HL-60 (cell line): ENCODE measurements around the gene GRP.

ENCODE experiments used
- DNase-seq, 2 experiments: peaks; one replicate each; pipeline ENCODE4 v3.0.0-alpha.2; 2010 to 2020; ENCODE audit warnings: low read depth in 1 of 2, low spot score in 1 of 2
- H3K27ac ChIP-seq: fragments of 250-450 bp; sonication (Bioruptor Pico); replicated peaks from 2 replicates; pipeline ENCODE4 v1.5.1; 2020; ENCODE audit warnings: mild to moderate bottlenecking, moderate library complexity
- H3K27me3 ChIP-seq: fragments of 250-450 bp; sonication (Bioruptor Pico); 2 replicates; pipeline ENCODE4 v1.5.1; 2021; ENCODE audit warnings: mild to moderate bottlenecking, moderate library complexity; ENCODE audit not compliant: insufficient read depth, poor library complexity, severe bottlenecking
- H3K4me3 ChIP-seq: replicated peaks from 2 replicates; pipeline ENCODE4 v1.5.1; 2011; ENCODE audit warnings: mild to moderate bottlenecking, control low read depth, low read length; ENCODE audit not compliant: insufficient read depth
- CTCF ChIP-seq: IDR thresholded peaks from one replicate; pipeline ENCODE4 v1.5.1; 2011; ENCODE audit warnings: low read length, control low read depth, inconsistent platforms; ENCODE audit not compliant: insufficient read depth
- GABPA ChIP-seq: IDR thresholded peaks from 2 replicates; pipeline ENCODE4 v1.6.1; 2012; ENCODE audit warnings: low read depth
- POLR2AphosphoS5 ChIP-seq: IDR thresholded peaks from 2 replicates; pipeline ENCODE4 v1.6.1; 2012; ENCODE audit warnings: low read depth
- REST ChIP-seq: IDR thresholded peaks from 2 replicates; pipeline ENCODE4 v1.6.1; 2012; ENCODE audit warnings: low read depth; ENCODE audit not compliant: insufficient replicate concordance
- SPI1 ChIP-seq: IDR thresholded peaks from 2 replicates; pipeline ENCODE4 v1.6.1; 2012; ENCODE audit warnings: low read depth, mild to moderate bottlenecking, borderline replicate concordance

Gene GRP

GRCh38 chr18:59265246-59265973 lies 45.5 kb downstream of the GRP start:
- TF ChIP-seq CTCF, result no peak
- TF ChIP-seq GABPA, result no peak
- no peak for TF ChIP-seq POLR2AphosphoS5
- no peak for TF ChIP-seq SPI1
- TF ChIP-seq REST, result no peak
- H3K27ac ChIP-seq, result no peak overlapping the region
- H3K27me3 ChIP-seq, result peaks cover 72% of the 10 kb centered on the region
- DNase-seq, result no peak
- H3K4me3 ChIP-seq, result no peak overlapping the region

- TF ChIP-seq GABPA (no peak), CTCF (no peak)
- Histone ChIP-seq H3K4me3 (no peak overlapping the region), H3K27me3 (peaks cover 78% of the 10 kb centered on the region), H3K27ac (no peak overlapping the region)
- DNase-seq, result no peak
These were observed 46.0 kb downstream of the GRP start for GRCh38 chr18:59265974-59266369.

DNA sequence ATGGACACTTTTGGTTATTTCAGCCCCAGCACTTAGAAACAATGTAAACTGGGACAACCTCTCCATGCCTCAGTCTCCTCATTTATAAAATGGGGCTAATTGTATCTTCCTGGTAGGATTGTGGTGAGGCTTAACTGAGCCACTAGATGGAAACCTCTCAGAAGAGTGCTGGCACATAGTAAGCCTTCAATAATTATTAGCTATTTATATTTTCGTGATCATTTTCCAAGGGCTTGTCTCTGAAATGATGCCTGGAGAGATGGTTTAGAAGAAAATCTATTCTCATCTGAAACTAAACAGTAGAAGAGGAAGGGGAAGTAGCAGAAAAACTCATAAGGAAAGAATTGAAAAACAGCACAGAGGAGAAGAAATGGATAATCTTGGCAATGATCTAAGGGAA lies 46.5 kb downstream of the GRP start:
- H3K27me3 ChIP-seq, result peaks cover 83% of the 10 kb centered on the region

More for the DNA sequence above, 46.5 kb downstream of the GRP start:
- no peak overlapping the region for H3K27ac ChIP-seq
- TF ChIP-seq GABPA (no peak), CTCF (no peak), REST (no peak), POLR2AphosphoS5 (no peak), SPI1 (no peak)
- no peak for DNase-seq
- no peak overlapping the region for H3K4me3 ChIP-seq
